ENCODE results near the gene LENG1.

LENG1 gene

DNA sequence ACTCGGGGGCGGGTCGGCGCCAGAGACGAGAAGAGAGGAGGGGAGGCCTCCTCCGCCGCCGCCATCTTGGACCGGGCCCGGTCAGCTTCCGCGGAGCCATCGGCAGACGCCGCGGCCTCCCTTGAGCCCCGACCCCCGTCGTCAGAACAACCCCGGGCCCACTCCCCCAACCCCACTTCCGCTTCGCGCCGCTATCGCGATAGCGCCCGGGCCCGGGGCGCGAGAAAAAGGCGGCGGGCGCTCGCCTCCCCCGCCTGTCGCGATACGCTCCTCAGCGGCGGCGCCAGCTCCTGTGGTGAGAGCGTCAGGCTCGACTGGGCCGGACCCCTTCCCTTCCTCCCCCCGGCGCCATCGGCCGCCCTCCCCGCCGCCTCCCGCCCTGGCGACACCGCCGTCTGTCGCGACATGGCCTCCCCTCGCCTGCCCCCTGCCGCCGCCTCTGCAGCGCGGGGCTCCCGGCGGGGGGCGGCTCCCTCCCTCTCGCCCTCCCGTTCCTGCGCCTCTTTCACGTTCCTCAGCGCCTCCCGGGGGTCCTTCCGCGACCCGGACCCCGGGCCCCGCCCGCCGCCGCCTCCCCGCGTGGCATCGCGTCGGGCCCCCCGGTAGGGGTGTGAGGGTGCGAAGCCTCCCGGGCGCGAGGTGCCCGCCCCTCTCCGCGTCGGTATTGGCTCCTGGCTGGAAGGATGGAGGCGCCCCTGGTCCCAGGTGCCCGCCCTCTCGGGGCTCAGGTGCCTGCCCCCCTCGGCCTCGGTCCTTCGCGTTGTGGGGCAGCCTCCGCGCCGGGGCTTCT, 21.6 kb downstream of the LENG1 start, which contains the start of gene CNOT3:
CNOT3 (plus strand) TSS at position 64 of the 790 bp plus-strand sequence. CDS start 5,217 bp downstream, outside the sequence.
- DNase-seq, result no peak

DNA sequence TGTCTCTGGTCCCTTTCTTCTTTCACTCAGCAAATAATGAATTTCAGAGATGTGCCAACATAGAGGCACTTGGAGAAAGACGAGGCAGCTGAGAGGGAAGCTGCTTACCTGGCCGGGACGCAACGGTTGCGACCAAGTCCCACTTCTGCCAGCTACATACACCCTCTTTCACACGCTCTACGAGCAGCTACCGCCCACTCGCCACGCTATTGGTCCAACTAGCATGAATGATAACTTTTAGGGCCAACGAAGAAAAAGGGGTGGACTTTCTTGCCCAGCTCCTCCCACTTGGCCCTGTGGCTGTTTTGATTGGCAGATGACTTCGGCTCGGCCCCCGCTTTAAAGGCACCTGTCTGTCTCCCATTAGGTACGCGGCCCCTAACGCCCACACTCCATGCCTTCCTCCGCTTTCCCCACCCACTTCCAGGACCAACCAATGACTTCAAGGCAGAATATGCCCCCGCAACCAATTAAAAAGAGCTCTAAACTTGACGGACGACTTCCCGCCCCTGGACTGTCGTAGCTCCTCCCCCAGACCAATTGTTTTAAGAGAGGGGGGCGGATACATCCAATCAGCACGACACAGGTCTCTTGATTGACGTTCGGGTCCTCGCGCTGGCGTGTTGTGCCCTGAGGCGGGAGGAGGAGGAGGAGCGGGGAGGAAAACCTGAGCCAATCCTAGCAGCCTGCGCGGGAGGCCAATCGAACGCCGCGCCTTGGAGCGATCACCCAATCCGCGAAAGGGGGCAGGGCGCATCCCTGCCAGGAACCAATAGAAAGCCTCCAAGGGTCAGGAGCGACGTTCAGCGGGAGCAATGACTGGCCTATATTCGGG, 22.4 kb downstream of the LENG1 start:
- DNase-seq, result peak; percentile 100

- DNase-seq, result no peak
Measured at GRCh38 chr19:54136086-54136863, 23.2 kb downstream of the LENG1 start.

- no peak for DNase-seq
Measured at GRCh38 chr19:54133957-54134590, 25.4 kb downstream of the LENG1 start.

- peak; percentile 30 for DNase-seq
Measured at GRCh38 chr19:54133312-54133956, 26.1 kb downstream of the LENG1 start.

DNA sequence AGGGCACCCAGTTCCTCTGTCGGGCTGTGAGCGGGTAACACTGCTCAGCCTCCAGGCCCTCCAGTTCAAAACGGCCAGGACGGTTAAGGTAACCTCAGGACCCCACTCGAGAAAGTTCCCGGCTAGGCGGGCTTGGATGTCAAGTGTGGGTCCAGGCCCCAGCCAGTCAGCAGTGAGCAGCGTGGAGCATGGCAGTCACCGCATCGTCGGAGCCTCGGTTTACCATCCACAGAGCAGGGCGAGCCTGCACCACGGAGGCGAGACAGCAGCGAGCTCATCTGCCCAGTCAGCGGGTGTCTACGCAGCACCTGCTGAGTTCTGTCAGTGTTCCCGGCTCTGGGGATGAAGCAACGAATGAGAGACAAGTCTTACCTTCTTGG, 29.9 kb downstream of the LENG1 start:
- DNase-seq, result no peak

DNA sequence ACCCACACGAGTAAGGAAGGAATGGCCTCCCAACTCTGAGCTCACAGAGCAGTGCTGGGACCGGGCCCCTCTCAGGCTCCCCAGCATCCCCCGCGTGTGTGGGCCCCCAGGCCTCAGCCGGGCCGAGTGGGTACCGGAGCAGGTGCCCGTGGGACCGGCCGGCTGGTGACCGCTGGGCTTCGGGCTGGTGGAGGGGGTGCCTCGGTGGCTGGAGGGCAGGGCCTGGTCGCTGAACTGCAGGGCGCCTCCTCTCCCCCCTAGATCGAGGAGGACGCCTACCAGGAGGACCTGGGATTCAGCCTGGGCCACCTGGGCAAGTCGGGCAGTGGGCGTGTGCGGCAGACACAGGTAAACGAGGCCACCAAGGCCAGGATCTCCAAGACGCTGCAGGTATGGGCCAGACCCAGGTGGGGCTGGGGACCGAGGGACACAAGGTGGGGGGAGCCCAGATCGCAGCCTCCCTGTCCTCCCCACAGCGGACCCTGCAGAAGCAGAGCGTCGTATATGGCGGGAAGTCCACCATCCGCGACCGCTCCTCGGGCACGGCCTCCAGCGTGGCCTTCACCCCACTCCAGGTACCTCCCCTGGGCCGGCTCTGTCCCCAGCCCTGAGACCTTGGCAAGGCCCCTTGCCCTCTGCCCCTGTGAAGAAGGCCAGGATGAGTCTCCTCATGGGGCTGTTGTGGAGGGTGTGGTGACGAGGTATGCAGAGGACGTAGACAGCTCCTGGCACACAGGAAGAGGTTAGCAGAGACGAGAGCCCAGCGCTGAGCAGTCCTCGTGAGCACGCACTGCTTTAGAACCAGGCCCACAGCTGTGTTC, 30.5 kb downstream of the LENG1 start:
- DNase-seq, result no peak

DNA sequence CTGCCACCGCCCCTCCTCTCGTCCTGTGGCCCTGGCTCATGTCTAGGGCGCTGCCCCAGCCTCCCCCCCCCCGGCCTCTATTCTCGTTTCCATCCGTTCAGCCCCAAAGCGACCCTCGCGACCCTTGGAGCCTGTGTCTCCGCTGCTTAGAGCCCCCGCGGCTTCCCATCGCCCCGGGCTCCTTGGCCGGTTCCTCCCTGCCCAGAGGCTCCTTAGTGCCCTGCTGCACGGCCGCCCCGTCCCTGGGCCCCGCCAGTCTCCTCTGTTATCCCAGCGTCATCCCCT, 31.1 kb downstream of the LENG1 start:
- DNase-seq, result no peak

- no peak for DNase-seq
Measured at GRCh38 chr19:54127688-54128440, 31.7 kb downstream of the LENG1 start.

DNA sequence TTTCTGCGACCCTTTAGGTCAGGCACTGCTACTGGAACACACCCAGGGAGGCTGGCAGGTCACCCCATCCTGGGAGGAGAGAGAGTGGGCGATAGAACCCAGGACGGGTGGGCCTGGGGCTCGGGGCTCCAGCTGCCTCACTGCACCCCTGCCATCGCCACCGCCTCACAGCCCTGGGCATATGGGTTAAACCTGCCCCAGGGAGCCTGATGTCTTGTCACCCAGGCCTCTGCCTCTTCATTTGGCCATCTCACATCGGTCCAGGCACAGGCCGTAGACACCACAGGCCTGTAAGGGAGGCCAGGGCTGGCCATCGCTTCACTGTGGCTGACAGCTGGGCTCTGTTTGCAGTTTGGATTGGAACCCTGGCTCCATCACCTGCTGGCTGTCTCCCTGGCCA, 33.8 kb downstream of the LENG1 start:
- no peak for DNase-seq

GRCh38 chr19:54124393-54124792, 35.1 kb downstream of the LENG1 start:
- no peak for DNase-seq

GRCh38 chr19:54123682-54124081, 35.8 kb downstream of the LENG1 start:
- no peak for DNase-seq

- no peak for DNase-seq
Measured at GRCh38 chr19:54121259-54121658, 38.3 kb downstream of the LENG1 start.

DNA sequence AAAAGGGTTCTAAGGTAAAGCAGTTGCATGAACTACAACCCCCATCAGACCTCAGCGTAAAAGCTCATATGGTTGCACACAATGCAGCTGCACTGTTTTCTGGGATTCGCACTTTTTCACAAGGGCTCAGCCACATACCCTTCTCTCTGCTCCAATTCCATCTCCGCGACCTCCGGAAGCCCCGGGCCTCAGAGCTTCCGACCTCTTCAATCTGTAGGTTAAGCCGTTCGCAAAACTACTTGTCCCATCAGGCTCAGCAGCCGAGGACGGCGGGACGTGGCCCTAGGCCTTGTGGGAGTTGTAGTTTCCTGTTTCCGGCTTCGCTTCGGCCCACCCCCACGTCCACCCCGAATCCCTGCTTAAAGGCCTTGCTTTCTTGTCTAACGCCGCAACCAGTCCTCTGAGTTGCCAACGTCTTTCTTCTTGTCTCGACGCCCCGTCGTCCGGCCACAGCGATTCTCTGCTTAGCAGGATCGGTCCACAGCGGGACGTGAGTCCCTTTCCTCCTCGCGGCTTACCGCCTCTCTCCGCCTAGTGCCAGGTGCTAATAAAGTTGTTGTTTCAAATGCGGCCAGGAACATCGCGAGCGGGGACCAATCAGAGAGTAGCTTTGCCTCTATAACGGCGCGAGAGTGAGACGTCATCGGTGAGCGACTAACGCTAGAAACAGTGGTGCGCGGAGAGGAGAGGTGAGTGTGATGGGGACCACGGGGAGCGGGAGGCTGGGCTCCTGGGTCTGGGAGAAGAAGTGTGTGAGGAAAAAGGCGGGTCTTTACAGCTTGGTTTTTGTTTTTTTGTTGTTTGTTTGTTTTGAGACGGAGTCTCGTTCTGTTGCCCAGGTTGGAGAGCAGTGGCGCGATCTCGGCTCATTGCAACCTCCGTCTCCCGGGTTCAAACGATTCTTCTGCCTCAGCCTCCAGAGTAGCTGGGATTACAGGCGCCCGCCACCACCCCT, 44.1 kb downstream of the LENG1 start, which contains the start of the genes PRPF31 and TFPT:
PRPF31 (plus strand) TSS at position 646 of the 955 bp plus-strand sequence. CDS start 2,525 bp downstream, outside the sequence.
TFPT (minus strand) TSS at position 549 of the 955 bp plus-strand sequence; CDS start at position 161, 388 bp downstream.
- DNase-seq, result peak; percentile 97

DNA sequence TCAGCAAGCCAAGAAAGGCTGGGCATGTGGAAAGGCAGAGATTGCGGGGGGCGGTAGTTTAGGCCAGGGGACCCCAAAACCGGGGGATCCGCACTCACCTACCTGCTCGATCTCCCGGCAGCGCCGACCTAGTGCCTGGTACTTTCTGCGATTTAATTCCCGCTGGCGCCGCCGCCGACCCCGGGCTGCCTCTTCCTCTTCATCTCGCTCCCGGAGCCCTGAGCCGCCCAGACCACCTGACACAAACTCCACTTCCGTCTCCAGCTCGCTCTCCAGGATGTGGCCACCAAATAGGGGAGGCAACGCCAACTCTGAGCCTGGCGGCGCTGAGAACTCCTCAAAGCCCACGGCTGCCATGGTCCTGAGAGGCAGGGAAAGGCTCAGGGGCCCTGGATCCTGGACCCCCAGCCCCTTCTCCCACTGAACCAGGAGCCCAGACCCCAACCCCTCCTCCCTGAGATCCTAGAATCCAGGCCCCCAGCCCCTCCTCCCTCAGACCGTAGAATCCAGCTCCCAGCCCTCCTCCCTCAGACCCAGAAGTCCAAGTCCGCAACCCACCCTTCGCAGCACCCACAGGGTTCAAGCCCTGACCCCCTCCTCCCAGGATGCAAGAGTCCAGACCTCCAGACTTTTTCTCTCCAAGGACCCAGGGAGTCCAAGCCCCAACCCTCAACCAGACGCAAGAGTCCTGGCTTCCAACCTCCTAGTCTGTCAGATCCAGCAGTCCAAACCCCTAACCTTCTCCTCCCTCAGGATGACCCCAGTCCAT, 45.0 kb downstream of the LENG1 start:
- DNase-seq, result no peak

DNA sequence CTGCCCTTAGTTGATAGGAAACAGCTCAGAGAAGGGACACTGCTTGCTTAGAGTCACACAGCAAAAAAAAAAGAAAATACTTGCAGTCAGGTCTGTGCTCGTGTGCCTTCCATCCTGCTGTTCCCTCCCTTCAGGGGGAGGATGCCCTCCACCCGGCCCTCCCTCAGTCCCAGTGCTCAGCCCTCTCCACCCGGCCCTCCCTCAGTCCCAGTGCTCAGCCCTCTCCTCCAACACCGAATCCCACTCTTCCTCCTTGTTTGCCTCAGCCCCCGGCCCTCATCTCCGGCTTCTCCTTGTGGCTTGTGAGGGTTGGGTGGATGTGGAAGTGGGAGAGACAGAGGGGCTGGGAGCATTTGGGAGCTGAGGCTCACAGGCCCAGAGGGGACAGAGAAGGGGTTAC, 49.9 kb downstream of the LENG1 start:
- no peak for DNase-seq

GRCh38 chr19:54108496-54108895, 51.0 kb downstream of the LENG1 start:
- DNase-seq, result no peak

GRCh38 chr19:54107876-54108490, 51.5 kb downstream of the LENG1 start:
- DNase-seq, result no peak
